HepG2 (cell line): ENCODE measurements around the gene SRC. TPM values are rescaled to one million over a fixed set of nuclear protein-coding genes. Genes with fewer than 3 reads are reported as not detected.
A peak's percentile ranks its signal among the peaks of the same experiment; 100 is the strongest.

Experiments
- ATF6 ChIP-seq: sonication (generic); formaldehyde crosslinking; conservative IDR thresholded peaks from 2 replicates; pipeline ENCODE4 v1.4.0; 2020; ENCODE audit warnings: missing genetic modification reagents
- ATF7-NPFF ChIP-seq: sonication (generic); formaldehyde crosslinking; IDR thresholded peaks from 2 replicates; pipeline ENCODE4 v1.8.1; 2023; ENCODE audit warnings: mild to moderate bottlenecking, low read depth, missing genetic modification reagents, moderate library complexity
- MZF1 ChIP-seq: sonication (generic); formaldehyde crosslinking; IDR thresholded peaks from 2 replicates; pipeline ENCODE4 v1.8.1; 2023; ENCODE audit warnings: mild to moderate bottlenecking, missing genetic modification reagents, borderline replicate concordance
- NFAT5 ChIP-seq: sonication (generic); formaldehyde crosslinking; IDR thresholded peaks from 2 replicates; pipeline ENCODE4 v1.4.0; 2020; ENCODE audit warnings: missing genetic modification reagents
- NRL ChIP-seq: sonication (generic); formaldehyde crosslinking; IDR thresholded peaks from 2 replicates; pipeline ENCODE4 v1.5.0; 2020; ENCODE audit warnings: missing genetic modification reagents, mild to moderate bottlenecking, moderate library complexity, borderline replicate concordance
- PAX8 ChIP-seq: sonication (generic); formaldehyde crosslinking; IDR thresholded peaks from 2 replicates; pipeline ENCODE4 v1.8.0; 2022; ENCODE audit warnings: mild to moderate bottlenecking, missing genetic modification reagents, borderline replicate concordance
- RXRA ChIP-seq: sonication (generic); formaldehyde crosslinking; IDR thresholded peaks from 2 replicates; pipeline ENCODE4 v1.5.1; 2020; ENCODE audit warnings: missing genetic modification reagents
- SMARCC2 ChIP-seq: fragments of 450-650 bp; IDR thresholded peaks from 2 replicates; pipeline ENCODE4 v1.6.1; 2017; ENCODE audit warnings: antibody characterized with exemption, mild to moderate bottlenecking
- SP140L ChIP-seq: sonication (generic); formaldehyde crosslinking; IDR thresholded peaks from 2 replicates; pipeline ENCODE4 v1.4.0; 2020; ENCODE audit warnings: missing genetic modification reagents, borderline replicate concordance
- TGIF2 ChIP-seq: IDR thresholded peaks from 2 replicates; pipeline ENCODE4 v1.6.1; 2016; ENCODE audit warnings: control low read depth, missing compliant biosample characterization
- XRCC5 ChIP-seq: fragments of 200-400 bp; formaldehyde crosslinking; optimal IDR thresholded peaks from 2 replicates; pipeline ENCODE3; 2017; ENCODE audit warnings: mild to moderate bottlenecking, low read length
- ZBTB34 ChIP-seq: sonication (generic); formaldehyde crosslinking; IDR thresholded peaks from 2 replicates; pipeline ENCODE4 v1.8.0; 2022; ENCODE audit warnings: mild to moderate bottlenecking, missing genetic modification reagents
- ZC3H13 ChIP-seq: sonication (generic); formaldehyde crosslinking; IDR thresholded peaks from 2 replicates; pipeline ENCODE4 v1.8.1; 2023; ENCODE audit warnings: mild to moderate bottlenecking, missing genetic modification reagents, moderate library complexity
- ZMYM4 ChIP-seq: sonication (generic); formaldehyde crosslinking; IDR thresholded peaks from 2 replicates; pipeline ENCODE4 v1.8.1; 2023; ENCODE audit warnings: mild to moderate bottlenecking, missing genetic modification reagents
- ZNF589 ChIP-seq: sonication (generic); formaldehyde crosslinking; conservative IDR thresholded peaks from 2 replicates; pipeline ENCODE4 v1.8.0; 2022; ENCODE audit warnings: mild to moderate bottlenecking, moderate library complexity, missing genetic modification reagents
- ZNF644 ChIP-seq: IDR thresholded peaks from 2 replicates; pipeline ENCODE4 v1.6.1; 2016; ENCODE audit warnings: low read depth
- ZNF7 ChIP-seq: IDR thresholded peaks from 2 replicates; pipeline ENCODE4 v1.6.1; 2016; ENCODE audit warnings: missing biosample characterization, missing genetic modification reagents
- ZNF737 ChIP-seq: sonication (generic); formaldehyde crosslinking; IDR thresholded peaks from 2 replicates; pipeline ENCODE4 v1.5.0; 2020; ENCODE audit warnings: missing genetic modification reagents, mild to moderate bottlenecking, borderline replicate concordance
- ZUFSP ChIP-seq: sonication (generic); formaldehyde crosslinking; IDR thresholded peaks from 2 replicates; pipeline ENCODE4 v1.9.0; 2021; ENCODE audit warnings: missing genetic modification reagents, mild to moderate bottlenecking, borderline replicate concordance
- polyA plus RNA-seq, 8 experiments: library from polyadenylated mRNA; depleted of rRNA in 3 of 8; stranded (reverse) in 7 of 8; unstranded in 1 of 8; fragments of >200 nt; fragmentation: Illumina TruSeq in 4 of 8; extraction: Trizol in 4 of 8; gene quantifications; 2 replicates each; pipeline versions ENCODE4 v1.2.1 to v1.2.3, GENCODE V29; 2011 to 2016; ENCODE audit warnings: low read depth in 4 of 8, missing spikeins in 1 of 8, mixed read lengths in 1 of 8; ENCODE audit not compliant: insufficient read depth in 1 of 8
- total RNA-seq, 5 experiments: library from RNA; depleted of rRNA; stranded (reverse); fragments of >200 nt; fragmentation: Illumina TruSeq; extraction: Trizol; gene quantifications; 2 replicates each; pipeline ENCODE4 v1.2.3, GENCODE V29; 2016; ENCODE audit warnings: low read depth in 1 of 5

SRC gene
- total and polyA plus RNA-seq, 2 of the 13 experiments (the other 11 are each of a cell fraction or from before 2014, with no cell fraction given): 54.7 to 192 TPM

DNA sequence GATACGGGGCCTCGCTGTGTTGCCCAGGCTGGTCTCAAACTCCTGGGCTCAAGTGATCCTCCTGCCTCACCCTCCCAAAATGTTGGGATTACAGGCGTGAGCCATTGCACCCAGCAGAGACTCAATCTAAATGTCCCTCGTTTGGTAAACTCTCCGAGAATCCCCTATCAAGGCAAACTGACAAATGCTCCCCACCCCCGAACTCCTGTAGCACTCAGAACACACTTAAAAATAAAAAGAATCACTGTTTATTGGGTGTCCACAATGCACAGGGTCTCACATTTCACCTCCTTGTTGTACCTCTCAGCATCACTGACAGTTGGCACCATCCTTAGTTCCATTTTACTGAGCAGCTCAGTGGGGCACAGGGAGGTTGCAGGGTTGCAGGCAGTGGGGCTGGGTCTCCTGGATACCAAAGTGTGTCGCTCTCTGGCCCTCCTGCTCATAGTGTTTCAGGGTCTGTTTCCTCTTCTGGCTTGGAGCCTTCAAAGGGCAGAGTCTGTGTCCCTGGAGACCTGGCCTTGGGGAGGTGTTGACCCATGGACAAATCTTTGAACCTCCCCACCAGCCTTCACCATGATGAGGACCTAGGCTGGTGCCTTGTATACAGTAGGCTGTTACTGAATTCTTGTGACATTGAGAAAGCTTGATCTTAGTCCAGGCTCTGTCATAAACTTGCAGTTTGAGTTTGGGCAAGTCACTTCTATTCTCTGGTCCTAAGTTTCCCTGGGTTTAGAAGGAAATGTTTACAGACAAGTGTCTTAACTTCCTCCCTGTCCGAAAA, 8.5 kb upstream of the SRC start (continued):
- no peak; the same call in 1 of the 2 replicates for TF ChIP-seq ATF7-NPFF (CRISPR knock-in tag)
- TF ChIP-seq ZMYM4 (CRISPR knock-in tag): no peak; the same call in 1 of the 2 replicates
- no peak for TF ChIP-seq ZNF7 (CRISPR knock-in tag)
- no peak for TF ChIP-seq PAX8
- TF ChIP-seq SP140L (CRISPR knock-in tag): no peak
- TF ChIP-seq NRL (CRISPR knock-in tag): no peak
- no peak for TF ChIP-seq TGIF2 (CRISPR knock-in tag)
- no peak for TF ChIP-seq NFAT5
- no peak for TF ChIP-seq ZNF737
- peak; percentile 74 for TF ChIP-seq RXRA
- no peak for TF ChIP-seq ZNF644
- no peak for TF ChIP-seq ZBTB34 (CRISPR knock-in tag)
- TF ChIP-seq MZF1: no peak; the same call in 1 of the 2 replicates
- TF ChIP-seq ZNF589 (CRISPR knock-in tag): no peak
- TF ChIP-seq ZC3H13: no peak; the same call in 1 of the 2 replicates
- no peak for TF ChIP-seq ATF6
- TF ChIP-seq SMARCC2: no peak
- peak; percentile 15 for TF ChIP-seq XRCC5
- TF ChIP-seq ZUFSP (CRISPR knock-in tag): no peak
